Raji (cell line): Measurements from ENCODE around the gene MYO5C.

Experiments used
- POLR2A ChIP-seq: IDR thresholded peaks from 2 replicates; pipeline ENCODE4 v1.6.1; 2011; ENCODE audit warnings: low read depth, low read length, control low read depth; ENCODE audit not compliant: insufficient read depth

Gene MYO5C

GRCh38 chr15:52220937-52221660 lies 74.5 kb downstream of the MYO5C start:
- TF ChIP-seq POLR2A, result no peak

DNA sequence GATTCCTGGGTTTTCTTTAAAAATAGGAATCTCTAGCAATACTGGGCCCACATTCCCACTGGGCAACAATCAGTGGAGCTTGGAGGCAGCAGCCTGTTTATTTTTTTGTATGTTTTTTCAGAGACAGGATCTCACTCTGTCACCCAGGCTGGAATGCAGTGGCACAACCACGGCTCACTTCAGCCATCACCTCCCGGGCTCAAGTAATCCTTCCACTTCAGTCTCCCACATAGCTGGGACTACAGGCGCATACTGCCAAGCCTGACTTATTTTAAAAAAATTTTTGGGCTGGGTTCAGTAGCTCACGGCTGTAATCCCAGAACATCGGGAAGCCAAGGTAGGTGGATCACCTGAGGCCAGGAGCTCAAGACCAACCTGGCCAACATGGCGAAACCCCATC lies 75.4 kb downstream of the MYO5C start:
- no peak for TF ChIP-seq POLR2A

DNA sequence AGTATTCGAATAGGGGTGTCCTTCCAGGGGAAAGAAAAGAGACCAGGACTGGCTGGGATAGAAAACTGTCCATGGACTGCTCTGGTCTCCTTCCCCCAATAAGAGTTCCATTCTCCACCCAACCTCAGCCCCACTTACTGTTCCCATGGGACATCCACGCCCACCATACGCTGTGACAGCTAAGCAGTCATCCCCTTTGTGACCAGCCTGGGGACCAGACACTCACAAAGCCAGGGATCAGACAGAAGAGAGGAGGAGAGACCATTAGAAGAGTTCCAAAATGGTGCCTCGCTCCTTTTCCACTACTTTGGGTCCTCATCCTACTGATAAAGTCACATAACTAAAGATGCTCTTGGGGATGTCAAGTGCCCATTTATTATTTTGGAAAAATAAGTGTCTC lies 76.8 kb downstream of the MYO5C start:
- no peak for TF ChIP-seq POLR2A

DNA sequence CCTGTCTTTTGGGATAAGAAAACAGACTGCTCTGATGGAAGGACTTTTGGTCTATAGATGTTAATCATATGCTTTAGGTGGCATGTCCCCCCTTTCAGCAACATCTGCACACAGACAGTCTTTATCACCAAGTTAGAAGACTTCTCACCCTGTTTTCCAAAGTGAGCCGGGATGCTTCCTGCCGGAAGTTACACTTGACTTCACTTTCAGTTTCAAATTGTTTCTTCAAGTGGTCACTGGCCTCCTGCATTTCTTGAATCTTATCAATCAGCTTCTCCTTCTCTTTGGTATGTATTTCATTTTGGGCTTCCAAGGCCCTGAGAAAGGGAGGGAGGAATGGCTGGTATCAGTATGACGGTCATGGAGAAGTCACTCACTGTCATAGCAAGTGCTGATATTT lies 77.2 kb downstream of the MYO5C start:
- TF ChIP-seq POLR2A, result no peak

GRCh38 chr15:52217186-52217585 lies 78.4 kb downstream of the MYO5C start:
- TF ChIP-seq POLR2A, result no peak

DNA sequence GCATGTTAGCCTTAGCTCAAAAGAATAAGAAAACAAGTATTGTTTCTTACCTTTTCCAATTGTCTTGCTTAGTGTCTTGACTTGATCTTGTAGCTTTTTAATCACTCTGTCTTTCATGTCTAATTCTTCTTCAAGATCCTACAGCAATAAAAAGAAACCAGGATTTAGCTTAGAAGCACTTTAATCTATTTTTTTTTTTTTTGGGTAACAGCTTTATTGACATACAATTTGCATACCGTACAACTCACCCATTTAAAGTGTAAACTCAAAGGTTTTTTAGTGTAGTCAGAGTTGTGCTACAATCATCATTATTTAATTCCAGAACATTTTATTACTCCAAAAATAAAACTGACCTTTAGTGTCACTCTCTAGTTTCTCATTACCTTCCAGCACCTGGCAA lies 81.1 kb downstream of the MYO5C start:
- TF ChIP-seq POLR2A, result no peak

GRCh38 chr15:52213206-52213605 lies 82.4 kb downstream of the MYO5C start:
- no peak for TF ChIP-seq POLR2A

GRCh38 chr15:52208306-52208946 lies 87.2 kb downstream of the MYO5C start:
- TF ChIP-seq POLR2A, result no peak

DNA sequence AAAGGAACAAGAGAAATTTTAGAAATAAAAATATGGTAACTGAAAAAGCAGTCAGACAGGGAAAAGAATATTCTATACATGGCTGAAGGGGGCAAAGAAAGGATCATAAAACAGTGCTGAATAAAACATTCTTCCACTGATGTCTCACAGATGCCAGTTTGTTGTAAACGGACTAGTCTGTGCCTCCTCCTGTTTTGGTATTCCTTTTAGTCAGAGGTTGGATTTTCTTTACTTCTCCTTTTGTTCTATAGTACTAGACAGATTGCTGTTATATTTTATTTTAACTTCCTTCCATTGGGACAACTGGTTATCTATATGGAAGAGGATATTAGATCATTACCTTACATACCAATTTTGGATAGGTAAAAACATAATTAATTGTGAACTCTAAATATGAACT lies 88.4 kb downstream of the MYO5C start:
- TF ChIP-seq POLR2A, result no peak

- TF ChIP-seq POLR2A, result no peak
Measured at GRCh38 chr15:52206446-52206845, 89.2 kb downstream of the MYO5C start.

DNA sequence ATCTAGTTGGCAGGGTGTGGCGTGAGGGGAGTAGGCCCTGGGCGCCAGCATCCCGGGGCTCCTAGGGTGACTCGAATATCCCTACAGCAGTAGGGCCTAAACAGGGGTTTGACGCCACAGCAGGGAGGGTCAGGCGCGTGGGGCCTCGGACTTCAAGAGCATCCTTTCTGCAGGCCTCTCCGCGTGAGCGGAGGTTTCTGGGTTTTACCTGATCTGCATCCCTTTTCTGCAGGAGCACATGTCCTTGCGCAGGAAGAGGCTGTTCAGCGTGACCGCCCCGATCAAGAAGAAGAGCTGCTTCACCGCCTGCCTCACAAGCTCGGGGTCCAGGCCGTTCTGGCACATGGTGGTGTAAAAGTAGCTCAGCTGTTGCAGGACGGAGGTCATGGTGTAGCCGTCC lies 90.9 kb downstream of the MYO5C start:
- no peak for TF ChIP-seq POLR2A

- TF ChIP-seq POLR2A, result no peak
Measured at GRCh38 chr15:52200831-52201365, 94.7 kb downstream of the MYO5C start.

GRCh38 chr15:52199271-52199670 lies 96.3 kb downstream of the MYO5C start:
- TF ChIP-seq POLR2A, result no peak

DNA sequence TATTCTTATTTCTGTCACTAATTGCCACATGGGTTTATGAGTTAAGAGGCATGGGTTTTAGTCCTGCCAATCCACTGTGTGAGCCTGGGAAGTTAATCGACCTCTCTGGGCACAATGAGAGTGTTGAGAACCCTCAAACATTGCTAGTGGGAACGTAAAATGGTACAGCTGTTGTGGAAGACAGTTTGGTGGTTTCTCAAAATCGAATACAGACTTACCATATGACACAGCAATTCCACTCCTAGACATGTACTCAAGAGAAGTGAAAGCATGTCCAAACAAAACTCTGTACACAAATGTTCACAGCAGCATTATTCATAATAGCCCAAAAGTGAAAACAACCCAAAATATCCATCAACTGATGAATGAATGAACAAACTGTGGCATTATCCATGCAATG lies 98.7 kb downstream of the MYO5C start:
- no peak for TF ChIP-seq POLR2A

GRCh38 chr15:52193791-52194190 lies 101.8 kb downstream of the MYO5C start:
- no peak for TF ChIP-seq POLR2A

DNA sequence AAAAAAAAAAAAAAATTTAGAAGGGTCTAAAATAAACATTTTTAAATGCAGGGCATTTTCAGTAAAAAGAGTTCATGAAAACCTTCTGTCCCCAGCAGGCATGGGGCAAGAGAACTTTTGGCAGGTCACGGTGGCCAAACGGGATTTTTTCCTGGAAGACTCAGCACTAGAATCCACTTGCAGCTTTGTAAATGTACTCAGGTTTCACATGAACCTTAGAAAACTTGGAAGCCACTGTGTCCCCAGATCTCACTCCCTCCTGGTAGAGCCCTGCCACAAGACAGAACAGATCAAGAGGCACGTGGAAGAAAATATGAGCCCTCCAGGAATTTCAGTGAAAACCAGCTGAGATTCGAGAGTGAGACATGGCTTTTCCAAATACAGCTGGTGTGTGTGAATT lies 102.3 kb downstream of the MYO5C start:
- TF ChIP-seq POLR2A, result no peak
